Psoas muscle (tissue), 8 donors: ENCODE measurements around the gene FAM107B. TPM values are rescaled to one million over a fixed set of nuclear protein-coding genes. Genes with fewer than 3 reads are reported as not detected.
"Not testable (repeated sequence)": the region's sequence is repeated elsewhere in the genome, so short reads cannot be mapped to it uniquely, and the experiment has no call there.

Experiments
- ATAC-seq, 4 donors: fragments of 200-7000 bp; cut with Tn5 transposase; one replicate each; pipeline ENCODE4 v1.9.1; 2020; ENCODE audit warnings: moderate library complexity in 3 of 4, mild to moderate bottlenecking in 2 of 4
- DNase-seq, 2 donors: peaks; one replicate each; pipeline ENCODE4 v3.0.0-alpha.2; 2020
- H3K27ac ChIP-seq: fragments of 200-600 bp; one replicate; pipeline ENCODE4 v1.8.0; 2022
- H3K27me3 ChIP-seq, 3 donors: fragments of 200-600 bp in 1 of 3; one replicate each; pipeline versions ENCODE4 v1.6.1 to v1.8.0; 2013 to 2022; ENCODE audit warnings: low read length in 2 of 3, mild to moderate bottlenecking in 2 of 3, moderate library complexity in 1 of 3; ENCODE audit not compliant: insufficient read depth in 3 of 3
- H3K36me3 ChIP-seq, 2 donors: fragments of 200-600 bp in 1 of 2; one replicate each; pipeline versions ENCODE4 v1.6.1 to v1.8.0; 2013 to 2022; ENCODE audit warnings: low read depth in 1 of 2, mild to moderate bottlenecking in 1 of 2, moderate library complexity in 1 of 2; ENCODE audit not compliant: insufficient read depth in 1 of 2
- H3K4me1 ChIP-seq: fragments of 200-600 bp; one replicate; pipeline ENCODE4 v1.8.0; 2022
- H3K4me3 ChIP-seq: fragments of 200-600 bp; one replicate; pipeline ENCODE4 v1.8.0; 2022; ENCODE audit warnings: mild to moderate bottlenecking
- H3K9me3 ChIP-seq: fragments of 200-600 bp; one replicate; pipeline ENCODE4 v1.8.0; 2022
- CTCF ChIP-seq: fragments of 200-600 bp; IDR thresholded peaks from one replicate; pipeline ENCODE4 v1.8.0; 2022; ENCODE audit warnings: antibody characterized with exemption
- WGBS, 3 donors: extraction: QIAGEN DNeasy Blood & Tissue Kit; methylation state at CpG; one replicate each; pipeline versions ENCODE4 v1.1.6 to v1.1.7; 2013; 5-methylcytosine and 5-hydroxymethylcytosine counted together
- intact Hi-C, 2 donors: fragments of 100-400 bp; cut with DNase I; formaldehyde crosslinking; loops; one replicate each; pipeline versions ENCODE4 v1.11.0 to v1.14.2; 2022
- polyA plus RNA-seq, 3 donors: library from polyadenylated mRNA; stranded (reverse); fragments of 200-250 nt; gene quantifications; one replicate each; pipeline ENCODE4 v1.2.3, GENCODE V29; 2013
- total RNA-seq, 4 donors: library from RNA; stranded (reverse); fragmentation: NEBNext Ultra II Directional in 2 of 4; extraction: Animal tissue kit (Norgen Biotek cat#: 25700) in 2 of 4; gene quantifications; one replicate each; pipeline versions ENCODE4 v1.2.1 to v1.2.4, GENCODE V29; 2021 to 2023
- donor health status: healthy with polysubstance abuse.
- donor health status: DM: no; HTN: no; CAD: no; lungs with moderate emphysema.
- donor health status: Bipolar disorder and iron deficiency.
- donor health status: healthy.
- donor health status: DM: yes; HTN: yes; CAD: no.
- donor health status: DM: no; HTN: no; CAD: no.
- donor health status: DM: no; HTN: no; CAD: no.
- donor health status: DM: yes; HTN: yes; CAD: no.

FAM107B gene
- total and polyA plus RNA-seq, 7 donors = 1.0 to 3.1 (median 1.8) TPM

DNA sequence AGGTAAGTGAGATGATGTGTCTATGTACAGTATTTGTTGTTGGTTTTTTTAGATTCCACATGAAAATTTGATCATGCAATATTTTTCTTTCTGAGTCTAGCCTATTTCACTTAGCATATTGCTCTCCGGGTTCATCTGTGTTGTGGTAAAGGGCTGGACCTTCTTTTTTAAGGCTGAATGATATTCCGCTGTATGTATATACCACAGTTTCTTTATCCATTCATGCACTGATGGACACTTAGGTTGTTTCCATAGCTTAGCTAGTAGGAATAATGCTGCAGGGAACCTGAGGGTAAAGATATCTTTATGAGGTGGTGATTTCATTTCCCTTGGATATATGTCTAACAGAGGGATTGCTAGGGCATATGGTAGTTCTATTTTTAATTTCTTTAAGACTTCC, 80.8 kb downstream of the FAM107B start:
- peaks cover 0 to 3% (median 0%) of the 10 kb centered on the region in 3 donors for H3K27me3 ChIP-seq
- no peaks in the 10 kb centered on the region for H3K36me3 ChIP-seq
- H3K27ac ChIP-seq = no peak overlapping the region
- WGBS, 3 donors = 69 to 96% (median 77%) methylated on average over 2 of the region's 2 CpGs
- ATAC-seq = no peak
- TF ChIP-seq CTCF = no peak
- DNase-seq = no peak
- H3K4me3 ChIP-seq = no peak overlapping the region
- intact Hi-C loops = no loop called here
- no peaks in the 10 kb centered on the region for H3K4me1 ChIP-seq
- no peaks in the 10 kb centered on the region for H3K9me3 ChIP-seq

DNA sequence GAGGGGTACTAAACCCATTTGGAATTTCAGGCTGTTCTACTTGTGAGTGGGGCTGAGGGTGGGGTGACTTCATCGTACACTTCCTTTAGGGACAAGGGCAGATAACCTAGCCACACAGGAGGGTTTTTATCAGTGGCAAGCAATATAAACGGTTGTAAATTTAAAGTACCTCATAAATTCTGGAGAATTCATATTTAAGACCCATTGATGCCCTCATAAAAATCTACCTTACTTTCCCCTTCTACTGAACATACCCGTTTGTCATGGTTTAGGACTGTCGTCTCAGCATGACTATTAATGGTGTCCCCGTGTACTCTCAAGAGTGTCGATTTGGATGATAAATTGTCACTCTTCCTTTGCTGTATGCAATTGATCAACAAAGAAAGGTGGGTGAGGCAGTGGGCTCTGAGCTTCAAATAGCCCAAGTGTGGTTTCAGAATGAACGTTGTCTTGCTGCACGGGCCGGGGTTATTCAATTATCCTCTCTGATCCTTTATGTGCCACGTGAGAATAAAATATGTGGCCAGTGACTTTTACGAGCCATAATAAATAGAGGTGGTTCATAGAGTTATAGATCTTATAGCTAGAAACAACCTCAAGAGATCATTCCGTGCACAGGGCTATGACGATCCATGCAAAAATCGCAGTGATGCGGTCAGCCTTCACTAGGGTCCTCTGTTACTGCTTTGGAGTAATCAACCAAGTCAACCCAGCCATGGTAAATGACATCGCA, 82.2 kb downstream of the FAM107B start:
- no peak for TF ChIP-seq CTCF
- H3K36me3 ChIP-seq = no peaks in the 10 kb centered on the region
- no peak for DNase-seq
- H3K9me3 ChIP-seq = no peaks in the 10 kb centered on the region
- no peak overlapping the region for H3K27ac ChIP-seq
- intact Hi-C loops = no loop called here
- no peak for ATAC-seq
- no peaks in the 10 kb centered on the region for H3K4me1 ChIP-seq
- no peak overlapping the region for H3K4me3 ChIP-seq
- 52 to 66% (median 56%) methylated on average over 16 of the region's 16 CpGs for WGBS, 3 donors
- peaks cover 0 to 3% (median 0%) of the 10 kb centered on the region in 3 donors for H3K27me3 ChIP-seq

- intact Hi-C loops = no loop called here
- WGBS, 3 donors = 82 to 87% (median 85%) methylated on average over 8 of the region's 8 CpGs
- TF ChIP-seq CTCF = no peak
- Histone ChIP-seq H3K36me3 (no peaks in the 10 kb centered on the region), H3K27ac (no peak overlapping the region), H3K4me1 (no peaks in the 10 kb centered on the region), H3K4me3 (no peak overlapping the region), H3K9me3 (no peaks in the 10 kb centered on the region), H3K27me3 (peaks cover 0 to 3% (median 0%) of the 10 kb centered on the region in 3 donors)
- no peak for ATAC-seq
- DNase-seq = no peak
Observed at GRCh38 chr10:14691359-14691758, 83.3 kb downstream of the FAM107B start.

DNA sequence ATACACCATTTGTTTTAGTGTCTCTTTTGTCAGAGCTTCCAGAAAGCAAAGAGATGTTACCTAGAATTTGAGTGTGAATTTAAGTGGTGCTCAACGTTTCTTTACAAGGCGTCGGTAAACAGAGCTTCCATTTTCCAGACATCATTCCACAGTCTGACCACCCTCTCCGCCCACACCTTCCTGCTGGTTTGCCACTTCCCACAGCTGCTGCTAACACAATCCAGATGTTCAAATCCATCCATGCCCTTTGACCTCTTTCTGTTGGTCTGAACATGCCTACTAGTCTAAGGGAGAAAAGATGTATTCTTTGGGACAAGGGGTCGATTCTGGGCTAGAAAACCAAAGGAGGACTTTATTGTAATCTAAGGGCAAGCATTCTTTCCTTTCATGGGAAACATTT, 86.1 kb downstream of the FAM107B start:
- no peak for DNase-seq

GRCh38 chr10:14688189-14688588, 86.5 kb downstream of the FAM107B start:
- H3K27me3 ChIP-seq, ATAC-seq, DNase-seq, H3K36me3 ChIP-seq, H3K9me3 ChIP-seq, H3K4me1 ChIP-seq, H3K27ac ChIP-seq, intact Hi-C loops, H3K4me3 ChIP-seq: not testable (repeated sequence)
- 74 to 85% (median 81%) methylated on average over 6 to 7 of the region's 7 CpGs for WGBS, 3 donors

More for the DNA sequence above, 86.1 kb downstream of the FAM107B start:
- Histone ChIP-seq H3K27ac (no peak overlapping the region), H3K4me1 (no peaks in the 10 kb centered on the region), H3K27me3 (peaks cover 0 to 3% (median 2%) of the 10 kb centered on the region in 3 donors), H3K9me3 (no peaks in the 10 kb centered on the region), H3K36me3 (no peaks in the 10 kb centered on the region), H3K4me3 (no peak overlapping the region)
- intact Hi-C loops = no loop called here
- 27 to 30% (median 28%) methylated on average over 5 of the region's 5 CpGs for WGBS, 3 donors
- ATAC-seq = no peak
- TF ChIP-seq CTCF = no peak
